ENCODE data around the gene SP5.
"Not testable (repeated sequence)": the region's sequence is repeated elsewhere in the genome, so short reads cannot be mapped to it uniquely, and the experiment has no call there.

Gene SP5

GRCh38 chr2:170711774-170712652 is 3.1 kb upstream of the SP5 start:
- no peak for DNase-seq

DNA sequence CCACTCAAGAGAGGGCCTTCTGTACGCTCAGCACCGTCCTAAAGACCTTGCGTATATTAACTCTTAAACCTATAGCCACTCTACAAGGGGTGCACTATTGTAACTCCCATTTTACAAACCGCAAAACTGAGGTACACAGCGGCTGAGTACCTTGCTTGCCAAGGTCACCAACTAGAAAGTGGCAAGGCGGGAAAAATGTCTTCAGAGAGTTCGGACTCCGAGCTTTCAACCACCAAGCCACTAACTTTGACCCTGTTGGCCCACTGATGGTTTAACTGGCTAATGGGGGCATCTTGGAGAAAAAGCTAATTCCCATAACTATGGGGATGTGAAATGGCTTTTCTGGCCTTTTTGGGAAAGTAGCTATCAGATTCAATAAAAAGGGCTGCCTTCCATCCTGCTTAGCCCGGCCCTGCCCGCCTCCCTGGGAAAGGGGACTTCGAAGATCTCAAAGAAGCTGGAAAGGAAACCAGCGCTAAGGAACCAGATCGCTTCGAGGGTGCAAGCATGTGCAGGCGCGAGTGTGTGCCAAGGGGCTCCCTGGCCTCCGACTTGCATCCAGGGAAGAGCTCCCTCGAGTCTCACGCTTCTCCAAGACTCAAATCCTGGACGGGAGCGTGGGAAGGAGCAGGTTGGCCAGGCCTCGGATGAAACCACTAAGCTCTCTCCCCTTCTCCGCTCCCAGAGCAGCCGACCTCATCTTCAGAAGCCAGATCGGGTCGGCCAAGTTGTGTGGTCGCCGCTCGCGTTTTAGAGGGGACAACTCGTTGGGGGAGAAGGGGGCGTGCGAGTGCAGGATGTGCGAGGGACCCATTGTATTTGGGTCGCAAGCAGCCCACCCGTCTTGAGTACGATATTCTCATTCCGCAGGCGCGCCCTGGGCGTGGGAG is 2.2 kb upstream of the SP5 start:
- no peak for DNase-seq

DNA sequence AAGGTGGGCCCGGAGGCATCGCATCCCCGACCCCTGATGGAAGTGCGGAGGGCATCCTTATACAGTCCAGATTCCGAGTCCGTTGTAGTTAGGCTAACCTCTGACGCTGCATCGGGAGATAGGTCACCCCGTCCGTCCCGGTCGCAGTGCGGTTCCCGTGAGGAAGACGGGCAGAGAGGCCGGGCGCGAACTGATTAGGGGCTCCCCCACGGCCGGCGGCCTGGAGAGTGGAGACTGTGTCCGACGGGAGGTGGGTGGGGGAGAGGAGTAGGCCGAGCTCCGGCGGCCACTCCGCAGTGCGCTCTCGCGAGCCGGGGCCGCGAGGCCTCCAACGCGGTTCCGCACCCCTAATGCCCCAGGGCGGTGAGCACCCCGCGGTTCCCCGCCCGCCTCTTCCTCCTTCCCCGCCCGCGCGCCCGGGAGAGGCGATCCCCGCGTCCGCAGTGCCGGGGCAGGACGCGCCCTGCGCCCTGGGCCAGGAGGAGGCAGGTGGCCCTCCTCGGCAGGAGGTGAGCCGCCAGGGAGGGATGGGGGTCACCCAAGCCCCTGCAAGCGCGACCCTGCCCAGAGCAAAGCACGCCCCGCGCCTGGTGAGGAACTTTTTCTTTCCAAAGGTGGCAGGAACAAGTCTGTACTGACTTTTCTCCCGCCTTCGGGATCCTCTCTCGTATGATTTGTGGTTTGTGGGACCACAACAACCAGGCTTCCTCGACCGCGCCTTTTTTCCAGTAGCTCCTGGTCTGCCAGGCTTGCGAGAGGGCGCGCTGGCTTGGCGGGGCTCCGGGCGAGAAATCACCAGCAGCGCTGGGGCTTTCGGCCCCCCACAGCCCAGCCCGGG is 1.4 kb upstream of the SP5 start:
- no peak for DNase-seq

GRCh38 chr2:170714381-170715061 is 616 bp upstream of the SP5 start:
- no peak for DNase-seq

DNA sequence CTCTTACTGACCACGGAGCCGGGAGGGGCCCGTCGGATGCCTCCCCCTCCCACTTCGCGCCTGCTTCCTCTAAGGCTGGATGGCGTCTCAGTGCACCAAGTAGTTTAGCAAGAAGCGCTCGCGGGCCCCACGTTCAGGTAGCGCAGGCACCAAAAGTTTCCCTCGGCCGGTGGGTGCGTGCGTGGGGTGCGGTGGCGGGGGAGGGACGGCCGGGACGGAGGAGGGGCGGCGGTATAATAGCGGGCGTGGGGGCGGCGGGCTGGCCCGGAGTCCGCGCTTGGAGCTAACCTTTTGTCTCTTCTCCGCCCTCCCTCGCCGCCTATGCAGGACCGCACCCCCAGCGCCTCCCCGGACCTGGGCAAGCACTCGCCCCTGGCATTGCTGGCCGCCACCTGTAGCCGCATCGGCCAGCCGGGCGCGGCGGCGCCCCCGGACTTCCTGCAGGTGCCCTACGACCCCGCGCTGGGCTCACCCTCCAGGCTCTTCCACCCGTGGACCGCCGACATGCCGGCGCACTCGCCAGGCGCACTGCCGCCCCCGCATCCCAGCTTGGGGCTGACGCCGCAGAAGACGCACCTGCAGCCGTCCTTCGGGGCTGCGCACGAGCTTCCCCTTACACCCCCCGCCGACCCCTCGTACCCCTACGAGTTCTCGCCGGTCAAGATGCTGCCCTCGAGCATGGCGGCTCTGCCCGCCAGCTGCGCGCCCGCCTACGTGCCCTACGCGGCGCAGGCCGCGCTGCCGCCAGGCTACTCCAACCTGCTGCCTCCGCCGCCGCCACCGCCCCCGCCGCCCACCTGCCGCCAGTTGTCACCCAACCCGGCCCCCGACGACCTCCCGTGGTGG is 1.0 kb downstream of the SP5 start:
- no peak for DNase-seq

DNA sequence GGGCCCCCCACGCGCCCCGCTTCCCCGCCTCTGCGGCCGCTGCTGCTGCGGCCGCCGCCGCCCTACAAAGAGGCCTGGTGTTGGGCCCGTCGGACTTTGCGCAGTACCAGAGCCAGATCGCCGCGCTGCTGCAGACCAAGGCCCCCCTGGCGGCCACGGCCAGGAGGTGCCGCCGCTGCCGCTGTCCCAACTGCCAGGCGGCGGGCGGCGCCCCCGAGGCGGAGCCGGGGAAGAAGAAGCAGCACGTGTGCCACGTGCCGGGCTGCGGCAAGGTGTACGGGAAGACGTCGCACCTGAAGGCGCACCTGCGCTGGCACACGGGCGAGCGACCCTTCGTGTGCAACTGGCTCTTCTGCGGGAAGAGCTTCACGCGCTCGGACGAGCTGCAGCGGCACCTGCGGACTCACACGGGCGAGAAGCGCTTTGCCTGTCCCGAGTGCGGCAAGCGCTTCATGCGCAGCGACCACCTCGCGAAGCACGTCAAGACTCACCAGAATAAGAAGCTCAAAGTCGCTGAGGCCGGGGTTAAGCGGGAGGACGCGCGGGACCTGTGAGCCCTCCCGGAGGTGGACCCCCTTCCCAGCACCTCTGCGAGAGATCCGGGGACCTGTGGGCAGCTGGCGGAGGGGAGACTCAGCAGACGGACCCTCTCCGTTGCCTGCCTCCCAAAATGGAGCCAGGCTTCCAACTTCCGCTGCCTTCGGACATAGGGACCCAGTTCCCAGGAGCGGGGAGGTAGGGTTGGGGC is 1.9 kb downstream of the SP5 start:
- no peak for DNase-seq

GRCh38 chr2:170717599-170717963 is 2.4 kb downstream of the SP5 start:
- no peak for DNase-seq

- no peak for DNase-seq
Observed at GRCh38 chr2:170717991-170718589, 3.0 kb downstream of the SP5 start.

- DNase-seq, result no peak
Observed at GRCh38 chr2:170719810-170720209, 4.7 kb downstream of the SP5 start.

GRCh38 chr2:170721678-170722077 is 6.5 kb downstream of the SP5 start:
- no peak for DNase-seq

DNA sequence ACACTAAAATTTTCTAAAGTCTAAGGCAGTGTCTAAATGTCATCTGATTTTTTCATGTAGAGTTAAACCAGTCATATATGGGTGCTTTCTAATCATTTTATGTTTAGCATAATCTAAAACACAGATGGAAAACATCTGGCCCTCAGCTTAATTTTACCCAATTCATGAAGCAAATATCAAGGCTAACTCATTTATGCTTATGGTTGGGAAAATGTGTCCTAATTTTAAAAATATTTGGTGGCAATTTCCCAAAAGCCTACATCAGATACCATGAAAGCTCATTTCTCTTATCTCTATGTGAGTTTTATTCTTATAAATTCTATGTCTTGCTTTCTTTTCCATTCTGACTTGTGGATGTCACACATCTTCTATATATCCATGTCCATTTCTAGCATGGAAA is 7.2 kb downstream of the SP5 start:
- no peak for DNase-seq

GRCh38 chr2:170723446-170723958 is 8.4 kb downstream of the SP5 start:
- no peak for DNase-seq

GRCh38 chr2:170733798-170734600 is 18.9 kb downstream of the SP5 start:
- DNase-seq, result no peak

DNA sequence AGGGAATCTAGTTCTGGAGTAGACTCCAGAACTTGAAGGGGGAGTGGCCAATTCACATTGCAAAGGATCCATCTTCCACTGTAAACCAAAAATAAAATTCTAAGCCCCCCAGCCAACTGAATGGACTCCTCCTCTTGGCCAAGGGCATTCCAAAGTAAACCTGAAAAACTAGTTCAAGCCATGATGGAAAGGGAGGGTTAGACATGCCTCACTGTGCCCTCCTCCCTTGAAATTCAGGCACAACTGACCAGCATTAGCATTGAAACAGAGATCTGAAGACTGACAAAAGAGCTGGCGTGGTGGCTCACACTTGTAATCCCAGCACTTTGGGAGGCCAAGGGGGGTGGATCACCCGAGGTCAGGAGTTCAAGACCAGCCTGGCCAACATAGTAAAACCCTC is 19.5 kb downstream of the SP5 start:
- not testable (repeated sequence) for DNase-seq

- DNase-seq, result no peak
Observed at GRCh38 chr2:170736628-170737027, 21.5 kb downstream of the SP5 start.

GRCh38 chr2:170737406-170737805 is 22.3 kb downstream of the SP5 start:
- DNase-seq, result no peak

DNA sequence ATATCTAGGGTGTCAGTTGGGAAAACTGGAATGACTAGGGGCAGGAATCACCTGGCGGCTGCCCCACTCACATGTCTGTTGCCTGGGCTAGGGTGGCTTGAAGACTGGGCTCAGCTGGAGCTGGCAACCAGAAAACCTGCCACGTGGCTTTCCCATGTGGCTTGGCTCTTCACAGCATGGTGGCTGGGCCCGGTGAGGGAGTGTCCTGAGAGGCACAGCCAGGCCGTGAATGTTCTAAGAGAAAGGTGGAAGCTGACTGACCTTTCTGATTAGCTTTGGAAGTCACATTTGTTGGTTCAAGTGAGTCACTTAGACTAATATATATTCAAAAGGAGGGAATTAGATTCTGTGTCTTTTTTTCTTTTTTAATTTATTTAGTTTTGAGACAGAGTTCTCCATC is 22.7 kb downstream of the SP5 start:
- DNase-seq, result no peak

- DNase-seq, result no peak
Observed at GRCh38 chr2:170739048-170739447, 23.9 kb downstream of the SP5 start.

- no peak for DNase-seq
Observed at GRCh38 chr2:170739507-170740046, 24.4 kb downstream of the SP5 start.
